Smooth muscle cell of bladder (primary cell): Measurements from ENCODE around the gene KCNH6. TPM values are rescaled to one million over a fixed set of nuclear protein-coding genes. Genes with fewer than 3 reads are reported as not detected.

Experiments
- total RNA-seq: library from RNA; depleted of rRNA; stranded (reverse); fragments of >200 nt; gene quantifications from 2 replicates; pipeline ENCODE4 v1.2.3, GENCODE V29; 2014

Gene KCNH6, protein sequence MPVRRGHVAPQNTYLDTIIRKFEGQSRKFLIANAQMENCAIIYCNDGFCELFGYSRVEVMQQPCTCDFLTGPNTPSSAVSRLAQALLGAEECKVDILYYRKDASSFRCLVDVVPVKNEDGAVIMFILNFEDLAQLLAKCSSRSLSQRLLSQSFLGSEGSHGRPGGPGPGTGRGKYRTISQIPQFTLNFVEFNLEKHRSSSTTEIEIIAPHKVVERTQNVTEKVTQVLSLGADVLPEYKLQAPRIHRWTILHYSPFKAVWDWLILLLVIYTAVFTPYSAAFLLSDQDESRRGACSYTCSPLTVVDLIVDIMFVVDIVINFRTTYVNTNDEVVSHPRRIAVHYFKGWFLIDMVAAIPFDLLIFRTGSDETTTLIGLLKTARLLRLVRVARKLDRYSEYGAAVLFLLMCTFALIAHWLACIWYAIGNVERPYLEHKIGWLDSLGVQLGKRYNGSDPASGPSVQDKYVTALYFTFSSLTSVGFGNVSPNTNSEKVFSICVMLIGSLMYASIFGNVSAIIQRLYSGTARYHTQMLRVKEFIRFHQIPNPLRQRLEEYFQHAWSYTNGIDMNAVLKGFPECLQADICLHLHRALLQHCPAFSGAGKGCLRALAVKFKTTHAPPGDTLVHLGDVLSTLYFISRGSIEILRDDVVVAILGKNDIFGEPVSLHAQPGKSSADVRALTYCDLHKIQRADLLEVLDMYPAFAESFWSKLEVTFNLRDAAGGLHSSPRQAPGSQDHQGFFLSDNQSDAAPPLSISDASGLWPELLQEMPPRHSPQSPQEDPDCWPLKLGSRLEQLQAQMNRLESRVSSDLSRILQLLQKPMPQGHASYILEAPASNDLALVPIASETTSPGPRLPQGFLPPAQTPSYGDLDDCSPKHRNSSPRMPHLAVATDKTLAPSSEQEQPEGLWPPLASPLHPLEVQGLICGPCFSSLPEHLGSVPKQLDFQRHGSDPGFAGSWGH
- total RNA-seq: not detected in 2 replicates

DNA sequence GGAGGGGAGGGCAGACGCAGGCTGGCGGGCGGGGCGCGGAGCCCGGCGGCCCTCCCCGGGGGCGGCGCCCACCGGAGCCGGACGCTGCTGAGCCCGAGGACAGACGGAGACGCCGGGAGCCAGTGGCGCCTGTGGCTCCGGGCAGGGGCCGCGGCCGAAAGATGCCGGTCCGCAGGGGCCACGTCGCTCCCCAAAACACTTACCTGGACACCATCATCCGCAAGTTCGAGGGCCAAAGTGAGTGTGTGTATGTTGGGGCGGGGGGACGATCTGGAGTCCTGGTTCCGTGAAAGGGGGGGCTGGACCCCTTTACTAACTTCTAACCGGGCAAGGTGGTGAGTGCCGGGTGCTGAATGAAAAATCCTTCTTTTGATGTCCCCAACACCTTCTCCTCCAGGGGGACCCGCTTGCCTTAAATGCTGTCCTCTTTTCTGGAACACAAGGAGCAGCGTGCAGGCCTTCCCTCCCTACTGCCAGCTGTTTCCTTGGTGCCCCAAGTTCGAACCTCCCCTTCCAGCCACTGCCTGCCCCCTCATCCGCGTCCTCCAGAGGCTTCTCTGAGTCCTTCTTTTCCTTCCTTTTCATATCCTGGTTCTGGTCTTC lies at the start of gene KCNH6:
KCNH6 (plus strand) TSS at position 106 of the 603 bp plus-strand sequence; CDS start at position 162, 56 bp downstream.

DNA sequence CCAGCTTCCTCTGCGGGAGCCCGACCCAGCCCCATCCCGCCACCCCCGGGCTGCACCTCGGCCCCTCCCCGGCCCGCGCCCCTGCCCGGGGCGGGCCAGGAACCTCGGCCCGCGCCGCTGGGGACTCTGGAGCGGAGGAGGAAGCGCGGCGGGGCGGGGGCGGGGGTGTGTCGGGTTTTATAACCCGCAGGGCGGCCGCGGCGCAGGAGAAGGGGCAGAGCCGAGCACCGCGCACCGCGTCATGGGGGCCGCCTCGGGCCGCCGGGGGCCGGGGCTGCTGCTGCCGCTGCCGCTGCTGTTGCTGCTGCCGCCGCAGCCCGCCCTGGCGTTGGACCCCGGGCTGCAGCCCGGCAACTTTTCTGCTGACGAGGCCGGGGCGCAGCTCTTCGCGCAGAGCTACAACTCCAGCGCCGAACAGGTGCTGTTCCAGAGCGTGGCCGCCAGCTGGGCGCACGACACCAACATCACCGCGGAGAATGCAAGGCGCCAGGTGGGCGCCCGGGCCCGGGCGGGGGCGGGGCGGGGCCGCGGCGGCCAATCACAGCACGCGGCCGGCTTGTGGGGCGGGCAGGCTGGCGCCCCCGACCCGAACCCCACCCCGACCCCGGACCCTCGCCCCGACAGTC lies 46.2 kb upstream of the KCNH6 start, which contains the start of gene ACE:
ACE (plus strand) TSS at position 208 of the 626 bp plus-strand sequence; CDS start at position 242, 34 bp downstream.

DNA sequence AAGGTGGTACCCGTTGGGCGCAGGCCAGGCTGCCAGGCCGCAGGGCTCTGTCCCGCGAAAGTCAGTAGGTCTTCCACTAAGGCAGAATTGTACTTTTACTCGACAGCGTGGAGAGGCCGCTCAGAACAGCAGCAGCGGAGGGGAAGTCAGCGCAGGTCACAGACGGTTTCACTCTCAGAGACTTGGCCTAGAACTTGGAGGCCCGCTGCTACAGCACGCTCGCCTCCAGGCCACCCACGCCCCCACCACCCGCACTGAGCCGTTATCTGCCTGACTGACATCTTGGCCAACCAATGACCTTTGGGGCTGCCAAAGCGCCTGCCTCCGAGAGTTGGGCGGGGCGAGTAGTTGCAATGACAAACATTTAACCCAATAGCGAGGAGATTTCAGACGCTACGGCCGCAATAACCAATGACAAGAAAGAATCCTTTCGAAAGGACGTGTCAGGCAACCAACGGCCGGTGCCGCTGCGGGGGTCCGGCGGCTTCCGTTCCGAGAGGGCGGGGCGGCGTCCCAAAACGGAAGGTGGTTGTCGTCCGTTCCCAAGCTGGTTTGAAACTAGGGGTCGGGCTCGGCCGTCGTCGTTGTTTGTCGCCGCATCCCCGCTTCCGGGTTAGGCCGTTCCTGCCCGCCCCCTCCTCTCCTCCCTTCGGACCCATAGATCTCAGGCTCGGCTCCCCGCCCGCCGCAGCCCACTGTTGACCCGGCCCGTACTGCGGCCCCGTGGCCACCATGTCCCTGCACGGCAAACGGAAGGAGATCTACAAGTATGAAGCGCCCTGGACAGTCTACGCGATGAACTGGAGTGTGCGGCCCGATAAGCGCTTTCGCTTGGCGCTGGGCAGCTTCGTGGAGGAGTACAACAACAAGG lies 27.0 kb downstream of the KCNH6 start, which contains the start of gene DCAF7:
DCAF7 (plus strand) TSS at position 532 of the 871 bp plus-strand sequence; CDS start at position 733, 201 bp downstream.

Other genes starting within 250 kb of the KCNH6 start
- gene CYB561, start 77.1 kb upstream of the KCNH6 start, total RNA-seq: 25.5 and 34.6 TPM in 2 replicates
- gene ACE, start 46.3 kb upstream of the KCNH6 start, total RNA-seq: 3.6 and 7.6 TPM in 2 replicates
- 9.5 and 11.6 TPM in 2 replicates for gene DCAF7, start 27.1 kb downstream of the KCNH6 start, total RNA-seq
- gene TACO1, start 77.5 kb downstream of the KCNH6 start, total RNA-seq: 14.5 and 15.6 TPM in 2 replicates
- 20.1 and 28.2 TPM in 2 replicates for gene MAP3K3, start 99.1 kb downstream of the KCNH6 start, total RNA-seq
- gene LIMD2, start 176.8 kb downstream of the KCNH6 start, total RNA-seq: 1.8 and 3.8 TPM in 2 replicates
- 13.9 and 16.5 TPM in 2 replicates for gene STRADA, start 218.4 kb downstream of the KCNH6 start, total RNA-seq